Myocyte (in vitro differentiated cells): ENCODE results near the gene OXTR. TPM values are rescaled to one million over a fixed set of nuclear protein-coding genes. Genes with fewer than 3 reads are reported as not detected.
"Not testable (repeated sequence)": the region's sequence is repeated elsewhere in the genome, so short reads cannot be mapped to it uniquely, and the experiment has no call there.

Experiments used
- DNase-seq: peaks from one replicate; pipeline ENCODE4 v3.0.0-alpha.2; 2012; ENCODE audit warnings: low read depth
- total RNA-seq: library from RNA; depleted of rRNA; stranded (reverse); fragments of >200 nt; gene quantifications from 2 replicates; pipeline ENCODE4 v1.2.3, GENCODE V29; 2014

OXTR gene
- total RNA-seq, 1 donor from 2014 or later = 5.1 TPM

- no peak for DNase-seq
Measured at GRCh38 chr3:8743021-8743601, 26.3 kb downstream of the OXTR start.

GRCh38 chr3:8741581-8742261 lies 27.7 kb downstream of the OXTR start:
- peak; percentile 93 for DNase-seq

- DNase-seq = peak; percentile 84
Measured at GRCh38 chr3:8739757-8740504, 29.5 kb downstream of the OXTR start.

- DNase-seq = no peak
Measured at GRCh38 chr3:8738639-8739038, 30.8 kb downstream of the OXTR start.

- DNase-seq = no peak
Measured at GRCh38 chr3:8737823-8738222, 31.6 kb downstream of the OXTR start.

GRCh38 chr3:8737301-8737700 lies 32.1 kb downstream of the OXTR start:
- no peak for DNase-seq

- DNase-seq = no peak
Measured at GRCh38 chr3:8736436-8736835, 33.0 kb downstream of the OXTR start.

- DNase-seq = peak; percentile 59
Measured at GRCh38 chr3:8734908-8735307, 34.5 kb downstream of the OXTR start.

- DNase-seq = peak; percentile 87
Measured at GRCh38 chr3:8734137-8734878, 35.1 kb downstream of the OXTR start.

GRCh38 chr3:8733332-8734094 lies 35.9 kb downstream of the OXTR start, which contains the start of gene CAV3:
TSS of gene CAV3 (plus strand) at chr3:8733802. CDS start at chr3:8733877, 75 bp downstream.
- DNase-seq = peak; percentile 97

GRCh38 chr3:8732413-8732812 lies 37.0 kb downstream of the OXTR start:
- no peak for DNase-seq

GRCh38 chr3:8730656-8731055 lies 38.8 kb downstream of the OXTR start:
- no peak for DNase-seq

- DNase-seq = no peak
Measured at GRCh38 chr3:8729479-8729878, 39.9 kb downstream of the OXTR start.

GRCh38 chr3:8727605-8728512 lies 41.6 kb downstream of the OXTR start:
- no peak for DNase-seq

GRCh38 chr3:8724108-8724752 lies 45.2 kb downstream of the OXTR start:
- no peak for DNase-seq

GRCh38 chr3:8723612-8724011 lies 45.8 kb downstream of the OXTR start:
- no peak for DNase-seq

- DNase-seq = no peak
Measured at GRCh38 chr3:8722808-8723207, 46.6 kb downstream of the OXTR start.

GRCh38 chr3:8715757-8716156 lies 53.7 kb downstream of the OXTR start:
- not testable (repeated sequence) for DNase-seq
